Memory B cell (primary cell): Measurements from ENCODE around the gene EXOC6B.

Experiments used
- ATAC-seq: fragments of 150-1000 bp; cut with Tn5 transposase; 2 replicates; pipeline ENCODE4 v1.10.0; 2021; ENCODE audit warnings: low read depth, mild to moderate bottlenecking, moderate library complexity
- DNase-seq, 2 donors: peaks; one replicate each; pipeline ENCODE4 v3.0.0; 2022; ENCODE audit warnings: low spot score in 2 of 2
- H3K27ac Mint-ChIP-seq: one replicate; pipeline ENCODE4 v1.8.0; 2022; ENCODE audit warnings: mild to moderate bottlenecking, moderate library complexity, mixed read lengths
- H3K27me3 Mint-ChIP-seq: one replicate; pipeline ENCODE4 v1.8.0; 2022; ENCODE audit warnings: mixed read lengths
- H3K36me3 Mint-ChIP-seq: one replicate; pipeline ENCODE4 v1.8.0; 2022; ENCODE audit warnings: mild to moderate bottlenecking, mixed read lengths
- H3K4me1 Mint-ChIP-seq: one replicate; pipeline ENCODE4 v1.8.0; 2022; ENCODE audit warnings: mixed read lengths
- H3K4me3 Mint-ChIP-seq: one replicate; pipeline ENCODE4 v1.8.0; 2022; ENCODE audit warnings: mild to moderate bottlenecking, moderate library complexity, mixed read lengths
- H3K9me3 Mint-ChIP-seq: one replicate; pipeline ENCODE4 v1.8.0; 2022; ENCODE audit warnings: mixed read lengths

The EXOC6B gene

DNA sequence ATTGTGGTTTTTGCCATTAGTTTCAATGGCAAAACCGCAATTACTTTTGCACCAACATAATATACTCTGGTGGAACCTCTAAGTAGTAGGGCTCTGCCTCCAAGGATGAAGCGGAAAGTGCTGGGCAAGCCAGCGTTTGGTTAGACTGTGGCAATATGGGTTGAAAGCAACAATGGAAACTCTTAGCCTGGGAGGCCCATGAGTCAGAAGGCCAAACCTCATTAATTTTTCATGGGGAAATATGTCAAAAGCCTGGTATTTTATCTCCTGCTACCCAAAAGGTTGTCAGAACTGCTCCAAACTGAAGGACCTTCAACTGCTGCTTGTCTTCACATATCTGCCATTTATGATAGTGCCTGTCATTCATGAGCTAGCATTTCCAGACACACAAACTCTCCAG lies 499.1 kb downstream of the EXOC6B start:
- no peak overlapping the region for H3K27ac Mint-ChIP-seq
- H3K36me3 Mint-ChIP-seq = peaks cover 10% of the 10 kb centered on the region
- H3K9me3 Mint-ChIP-seq = peaks cover 2% of the 10 kb centered on the region
- no peaks in the 10 kb centered on the region for H3K4me1 Mint-ChIP-seq
- H3K4me3 Mint-ChIP-seq = no peak overlapping the region
- H3K27me3 Mint-ChIP-seq = no peaks in the 10 kb centered on the region
- DNase-seq = no peak
- ATAC-seq = no peak

DNA sequence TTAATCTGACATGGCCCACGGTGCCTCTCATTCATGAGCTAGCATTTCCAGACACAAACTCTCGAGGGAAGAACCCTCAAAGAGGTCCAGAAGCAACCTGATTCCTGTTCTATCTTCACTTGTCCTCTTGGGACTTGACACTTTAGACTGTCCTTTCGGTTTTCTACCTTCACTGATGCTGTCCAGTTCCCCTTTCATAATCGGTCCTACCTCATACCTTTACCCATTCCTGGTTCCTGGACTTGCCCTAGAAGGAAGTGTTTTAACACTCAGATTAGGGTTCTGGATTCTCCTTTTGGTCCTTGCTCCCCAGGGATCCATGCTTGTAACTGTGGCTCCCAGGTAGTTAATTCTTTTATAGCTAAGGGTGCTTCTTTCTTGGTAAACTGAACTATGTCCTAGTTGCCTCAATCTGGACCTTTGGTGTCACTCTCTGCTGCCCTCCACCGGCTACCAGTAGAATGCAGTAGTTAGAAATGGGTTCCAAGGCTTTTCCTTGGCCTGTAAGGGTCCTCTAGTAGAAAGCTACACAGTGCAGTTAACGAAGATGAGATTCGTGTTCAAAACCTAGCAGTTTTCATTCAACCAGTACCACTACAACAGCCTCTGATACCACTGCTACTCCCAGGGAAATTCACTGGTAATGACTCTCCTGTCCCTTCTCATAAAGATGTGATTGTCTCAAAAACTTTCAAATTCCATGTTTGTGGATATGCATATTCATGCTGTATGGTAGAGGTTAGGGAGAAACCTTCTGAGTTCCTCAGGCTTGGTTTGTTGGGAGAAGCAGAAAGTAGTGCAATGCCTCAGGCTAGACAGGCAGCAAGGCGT lies 500.0 kb downstream of the EXOC6B start:
- Mint-ChIP-seq H3K36me3 (peaks cover 11% of the 10 kb centered on the region), H3K27ac (no peak overlapping the region), H3K9me3 (peaks cover 2% of the 10 kb centered on the region), H3K27me3 (no peaks in the 10 kb centered on the region), H3K4me3 (no peak overlapping the region), H3K4me1 (no peaks in the 10 kb centered on the region)
- no peak for ATAC-seq
- no peak for DNase-seq

- Mint-ChIP-seq H3K4me1 (no peaks in the 10 kb centered on the region), H3K9me3 (no peaks in the 10 kb centered on the region), H3K36me3 (peaks cover 6% of the 10 kb centered on the region), H3K27me3 (no peaks in the 10 kb centered on the region), H3K27ac (no peak overlapping the region), H3K4me3 (no peak overlapping the region)
- no peak for ATAC-seq
- DNase-seq = no peak
Measured at GRCh38 chr2:72316774-72317173, 509.1 kb downstream of the EXOC6B start.

DNA sequence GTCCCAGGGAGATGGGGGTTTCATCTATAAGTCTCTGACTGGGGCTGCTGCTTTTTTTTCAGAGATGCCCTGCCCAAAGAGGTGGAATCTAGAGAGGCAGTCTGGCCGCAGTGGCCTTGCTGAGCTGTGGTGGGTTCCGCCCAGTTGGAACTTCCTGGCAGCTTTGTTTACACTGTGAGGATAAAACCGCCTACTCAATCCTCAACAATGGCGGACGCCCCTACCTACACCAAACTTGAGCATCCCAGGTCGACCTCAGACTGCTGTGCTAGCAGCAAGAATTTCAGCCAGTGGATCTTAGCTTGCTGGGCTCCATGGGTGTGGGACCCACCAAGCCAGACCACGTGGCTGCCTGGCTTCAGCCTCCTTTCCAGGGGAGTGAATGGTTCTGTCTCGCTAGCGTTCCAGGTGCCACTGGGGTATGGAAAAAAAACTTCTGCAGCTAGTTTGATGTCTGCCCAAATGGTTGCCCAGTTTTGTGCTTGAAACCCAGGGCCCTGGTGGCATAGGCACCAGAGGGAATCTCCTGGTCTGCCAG lies 525.6 kb downstream of the EXOC6B start:
- Mint-ChIP-seq H3K4me3 (no peak overlapping the region), H3K27ac (no peak overlapping the region), H3K4me1 (peaks cover 7% of the 10 kb centered on the region), H3K27me3 (no peaks in the 10 kb centered on the region), H3K36me3 (peaks cover 4% of the 10 kb centered on the region), H3K9me3 (peaks cover 8% of the 10 kb centered on the region)
- ATAC-seq (no peak), DNase-seq (no peak)

GRCh38 chr2:72293620-72294019 lies 532.2 kb downstream of the EXOC6B start:
- Mint-ChIP-seq H3K9me3 (peaks cover 2% of the 10 kb centered on the region), H3K27me3 (no peaks in the 10 kb centered on the region), H3K27ac (no peak overlapping the region), H3K4me3 (no peak overlapping the region), H3K4me1 (peaks cover 7% of the 10 kb centered on the region), H3K36me3 (no peaks in the 10 kb centered on the region)
- DNase-seq = no peak
- ATAC-seq = no peak

GRCh38 chr2:72292433-72292832 lies 533.4 kb downstream of the EXOC6B start:
- Mint-ChIP-seq H3K27ac (no peak overlapping the region), H3K4me1 (peaks cover 7% of the 10 kb centered on the region), H3K9me3 (no peaks in the 10 kb centered on the region), H3K4me3 (no peak overlapping the region), H3K27me3 (no peaks in the 10 kb centered on the region), H3K36me3 (no peaks in the 10 kb centered on the region)
- ATAC-seq = no peak
- no peak for DNase-seq

DNA sequence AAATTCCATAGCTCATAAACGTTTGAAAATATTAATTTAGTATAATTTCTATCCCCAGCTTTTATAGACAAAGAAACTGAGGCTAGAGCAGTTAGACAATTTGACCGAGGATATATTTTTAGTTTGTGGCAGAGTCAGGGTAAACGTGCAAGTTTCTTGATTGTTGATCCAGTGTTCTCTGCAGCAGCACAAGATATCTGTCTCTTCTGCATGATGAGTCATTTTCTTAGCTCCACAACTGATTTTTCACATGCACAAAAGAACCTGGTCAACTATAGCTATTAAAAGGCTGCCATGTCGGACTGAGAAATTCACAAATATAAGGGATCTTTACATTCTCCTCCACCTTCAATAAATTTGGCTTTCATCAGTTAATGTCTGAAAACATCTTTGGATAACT lies 534.8 kb downstream of the EXOC6B start:
- Mint-ChIP-seq H3K4me1 (no peaks in the 10 kb centered on the region), H3K4me3 (no peak overlapping the region), H3K9me3 (no peaks in the 10 kb centered on the region), H3K27ac (no peak overlapping the region), H3K36me3 (peaks cover 3% of the 10 kb centered on the region), H3K27me3 (no peaks in the 10 kb centered on the region)
- ATAC-seq (no peak), DNase-seq (no peak)

GRCh38 chr2:72289736-72290135 lies 536.1 kb downstream of the EXOC6B start:
- DNase-seq (no peak), ATAC-seq (no peak)
- H3K36me3 Mint-ChIP-seq = peaks cover 5% of the 10 kb centered on the region
- H3K4me3 Mint-ChIP-seq = no peak overlapping the region
- H3K4me1 Mint-ChIP-seq = no peaks in the 10 kb centered on the region
- no peak overlapping the region for H3K27ac Mint-ChIP-seq
- H3K9me3 Mint-ChIP-seq = no peaks in the 10 kb centered on the region
- H3K27me3 Mint-ChIP-seq = no peaks in the 10 kb centered on the region

DNA sequence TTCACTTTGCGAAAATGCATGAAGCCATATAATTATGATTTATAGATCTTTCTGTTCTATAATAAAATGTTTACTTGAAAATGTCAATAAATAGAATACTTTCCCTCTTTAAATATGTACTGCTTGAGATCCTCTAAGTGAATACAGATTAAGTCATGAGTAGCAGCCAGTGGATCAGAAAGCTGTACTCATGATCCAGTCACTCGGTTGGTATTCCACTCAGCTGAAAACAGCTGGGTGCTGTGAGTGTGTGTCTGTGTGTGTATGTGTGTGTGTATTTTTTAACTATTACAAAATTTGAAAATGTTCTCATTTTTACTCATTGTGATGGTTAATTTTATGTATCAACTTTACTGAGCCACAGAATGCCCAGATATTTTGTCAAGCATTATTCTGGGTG lies 536.5 kb downstream of the EXOC6B start:
- no peaks in the 10 kb centered on the region for H3K27me3 Mint-ChIP-seq
- H3K4me1 Mint-ChIP-seq = no peaks in the 10 kb centered on the region
- ATAC-seq (no peak), DNase-seq (no peak)
- H3K9me3 Mint-ChIP-seq = no peaks in the 10 kb centered on the region
- no peak overlapping the region for H3K27ac Mint-ChIP-seq
- H3K36me3 Mint-ChIP-seq = peaks cover 6% of the 10 kb centered on the region
- H3K4me3 Mint-ChIP-seq = no peak overlapping the region

DNA sequence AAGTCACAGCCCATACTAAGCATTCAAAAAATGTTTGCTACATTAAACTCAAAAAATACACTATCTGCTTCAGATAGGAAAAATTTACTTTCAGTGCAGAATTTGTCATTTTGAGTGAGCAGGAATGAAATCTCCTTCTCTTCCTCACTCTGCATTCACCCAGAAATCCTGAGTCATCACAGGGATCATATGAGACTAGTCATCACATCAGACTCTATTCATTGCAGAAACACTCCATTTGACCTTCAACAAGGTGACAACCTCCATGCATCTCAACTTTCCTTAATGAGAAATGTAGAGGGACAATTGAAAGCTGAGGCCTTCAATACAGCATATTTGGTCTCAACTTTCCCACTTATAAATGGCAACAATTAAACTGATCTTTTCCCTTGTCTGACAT lies 547.8 kb downstream of the EXOC6B start:
- Mint-ChIP-seq H3K36me3 (peaks cover 3% of the 10 kb centered on the region), H3K4me3 (no peak overlapping the region), H3K4me1 (peaks cover 3% of the 10 kb centered on the region), H3K27ac (no peak overlapping the region), H3K27me3 (peaks cover 4% of the 10 kb centered on the region), H3K9me3 (no peaks in the 10 kb centered on the region)
- DNase-seq (no peak), ATAC-seq (no peak)

GRCh38 chr2:72276876-72277275 lies 549.0 kb downstream of the EXOC6B start:
- no peaks in the 10 kb centered on the region for H3K9me3 Mint-ChIP-seq
- DNase-seq (no peak), ATAC-seq (no peak)
- peaks cover 4% of the 10 kb centered on the region for H3K27me3 Mint-ChIP-seq
- no peak overlapping the region for H3K27ac Mint-ChIP-seq
- no peak overlapping the region for H3K4me3 Mint-ChIP-seq
- H3K4me1 Mint-ChIP-seq = peaks cover 3% of the 10 kb centered on the region
- peaks cover 3% of the 10 kb centered on the region for H3K36me3 Mint-ChIP-seq

- Mint-ChIP-seq H3K27ac (no peak overlapping the region), H3K4me3 (no peak overlapping the region), H3K9me3 (no peaks in the 10 kb centered on the region), H3K36me3 (peaks cover under 1% of the 10 kb centered on the region), H3K27me3 (peaks cover 1% of the 10 kb centered on the region), H3K4me1 (peaks cover under 1% of the 10 kb centered on the region)
- no peak for DNase-seq
- ATAC-seq = no peak
Measured at GRCh38 chr2:72276356-72276755, 549.5 kb downstream of the EXOC6B start.

DNA sequence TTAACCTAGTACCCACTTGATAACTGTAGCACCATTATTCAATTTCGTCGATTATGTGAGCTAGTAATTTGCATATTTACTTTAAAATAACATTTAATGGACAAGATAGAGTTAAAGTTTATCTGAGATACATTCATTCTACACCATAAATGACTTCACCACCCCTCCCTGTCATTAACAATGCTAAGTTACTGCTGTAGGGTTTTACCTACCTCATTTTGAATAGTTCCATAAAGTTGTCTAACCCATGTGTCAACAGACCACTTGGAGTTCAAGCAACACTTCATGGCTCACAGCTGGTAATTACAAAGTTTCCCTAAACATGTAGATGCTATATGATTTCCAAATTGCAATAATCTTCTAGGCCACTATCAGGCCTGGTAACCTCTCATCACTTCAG lies 550.7 kb downstream of the EXOC6B start:
- Mint-ChIP-seq H3K27ac (no peak overlapping the region), H3K9me3 (no peaks in the 10 kb centered on the region), H3K36me3 (no peaks in the 10 kb centered on the region), H3K4me3 (no peak overlapping the region), H3K27me3 (no peaks in the 10 kb centered on the region), H3K4me1 (no peaks in the 10 kb centered on the region)
- DNase-seq (no peak), ATAC-seq (no peak)

- no peak for ATAC-seq
- DNase-seq = no peak
- Mint-ChIP-seq H3K4me1 (no peaks in the 10 kb centered on the region), H3K4me3 (no peak overlapping the region), H3K36me3 (no peaks in the 10 kb centered on the region), H3K9me3 (no peaks in the 10 kb centered on the region), H3K27ac (no peak overlapping the region), H3K27me3 (no peaks in the 10 kb centered on the region)
Measured at GRCh38 chr2:72274380-72274797, 551.4 kb downstream of the EXOC6B start.

DNA sequence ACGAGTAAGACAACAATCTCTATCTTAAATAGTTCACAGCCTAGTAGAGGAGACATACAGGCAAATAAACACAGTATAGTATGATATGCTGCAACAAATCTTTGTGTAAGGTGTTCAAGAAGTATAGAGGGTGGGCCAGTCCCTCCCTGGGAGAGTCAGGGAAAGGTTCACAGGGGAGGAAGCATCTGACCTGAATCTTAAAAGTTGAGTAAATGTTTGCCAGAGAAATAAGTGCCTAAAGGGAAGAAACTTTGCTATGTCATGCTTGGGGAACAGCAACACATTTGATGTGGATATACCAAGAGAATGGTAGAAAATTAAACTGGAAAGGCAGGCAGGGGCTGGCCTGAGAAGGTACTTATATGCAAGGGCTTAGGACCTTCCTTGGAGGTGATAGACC lies 552.4 kb downstream of the EXOC6B start:
- no peaks in the 10 kb centered on the region for H3K9me3 Mint-ChIP-seq
- H3K36me3 Mint-ChIP-seq = no peaks in the 10 kb centered on the region
- ATAC-seq = no peak
- no peak for DNase-seq
- H3K27ac Mint-ChIP-seq = no peak overlapping the region
- H3K4me1 Mint-ChIP-seq = no peaks in the 10 kb centered on the region
- no peaks in the 10 kb centered on the region for H3K27me3 Mint-ChIP-seq
- H3K4me3 Mint-ChIP-seq = no peak overlapping the region
